ENCODE data around the gene GPR158. TPM values are rescaled to one million over a fixed set of nuclear protein-coding genes. Genes with fewer than 3 reads are reported as not detected.
"Not testable (repeated sequence)": the region's sequence is repeated elsewhere in the genome, so short reads cannot be mapped to it uniquely, and the experiment has no call there.

GPR158 gene
- total RNA-seq, 1 donor from 2014 or later: not detected

GRCh38 chr10:25288181-25288580, 113.4 kb downstream of the GPR158 start:
- DNase-seq (no peak), ATAC-seq (no peak)
- intact Hi-C loops (cut with micrococcal nuclease): no loop called here

GRCh38 chr10:25294032-25294926, 119.5 kb downstream of the GPR158 start:
- intact Hi-C loops (cut with micrococcal nuclease): no loop called here
- DNase-seq: no peak
- no peak for ATAC-seq

GRCh38 chr10:25296324-25296723, 121.5 kb downstream of the GPR158 start:
- intact Hi-C loops (cut with micrococcal nuclease): no loop called here
- ATAC-seq (no peak), DNase-seq (no peak)

DNA sequence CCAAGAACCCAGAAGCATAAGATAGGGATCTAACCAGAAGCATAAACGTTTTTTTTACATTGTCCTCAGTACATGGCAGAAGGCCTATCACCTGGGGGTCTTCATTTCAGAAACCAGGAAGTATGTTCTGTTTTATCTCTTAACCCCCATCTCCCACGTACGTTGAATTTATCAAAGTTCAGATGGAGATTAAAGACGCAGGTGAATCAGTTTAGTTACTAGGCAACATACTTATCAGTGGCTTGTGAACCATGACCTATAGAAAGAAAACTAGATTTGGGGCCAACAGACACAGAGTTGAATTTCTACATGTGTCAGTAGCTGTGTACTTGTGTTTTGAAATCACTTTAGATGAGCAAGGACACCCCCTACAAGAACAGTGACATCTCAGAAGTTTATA, 122.7 kb downstream of the GPR158 start:
- ATAC-seq: no peak
- no peak for DNase-seq
- intact Hi-C loops (cut with micrococcal nuclease): no loop called here

DNA sequence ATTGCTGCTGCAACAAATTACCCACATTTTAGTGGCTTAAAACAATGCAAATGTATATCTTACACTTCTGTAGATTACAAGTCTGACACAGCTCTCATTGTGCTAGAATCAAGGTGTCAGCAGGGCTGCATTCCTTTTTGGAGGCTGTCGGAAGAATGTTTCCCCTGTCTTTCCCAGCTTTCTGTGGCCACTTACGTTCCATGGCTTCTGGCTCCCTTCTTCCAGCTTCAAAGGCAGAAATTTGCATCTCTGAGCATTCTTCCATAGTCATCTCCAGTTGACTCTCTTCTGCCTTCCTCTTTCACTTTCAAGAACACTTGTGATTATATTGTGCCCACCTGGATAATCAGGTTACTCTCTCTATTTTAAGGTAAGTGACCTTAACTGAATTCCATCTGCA, 125.3 kb downstream of the GPR158 start:
- DNase-seq (no peak), ATAC-seq (no peak)
- intact Hi-C loops (cut with micrococcal nuclease): no loop called here

- no peak for DNase-seq
- peak; percentile 87 for ATAC-seq
- intact Hi-C loops (cut with micrococcal nuclease): no loop called here
Measured at GRCh38 chr10:25304606-25305005, 129.8 kb downstream of the GPR158 start.

GRCh38 chr10:25306386-25306785, 131.6 kb downstream of the GPR158 start:
- ATAC-seq (no peak), DNase-seq (no peak)
- intact Hi-C loops (cut with micrococcal nuclease): no loop called here

GRCh38 chr10:25308278-25308677, 133.5 kb downstream of the GPR158 start:
- intact Hi-C loops (cut with micrococcal nuclease): no loop called here
- ATAC-seq (no peak), DNase-seq (no peak)

DNA sequence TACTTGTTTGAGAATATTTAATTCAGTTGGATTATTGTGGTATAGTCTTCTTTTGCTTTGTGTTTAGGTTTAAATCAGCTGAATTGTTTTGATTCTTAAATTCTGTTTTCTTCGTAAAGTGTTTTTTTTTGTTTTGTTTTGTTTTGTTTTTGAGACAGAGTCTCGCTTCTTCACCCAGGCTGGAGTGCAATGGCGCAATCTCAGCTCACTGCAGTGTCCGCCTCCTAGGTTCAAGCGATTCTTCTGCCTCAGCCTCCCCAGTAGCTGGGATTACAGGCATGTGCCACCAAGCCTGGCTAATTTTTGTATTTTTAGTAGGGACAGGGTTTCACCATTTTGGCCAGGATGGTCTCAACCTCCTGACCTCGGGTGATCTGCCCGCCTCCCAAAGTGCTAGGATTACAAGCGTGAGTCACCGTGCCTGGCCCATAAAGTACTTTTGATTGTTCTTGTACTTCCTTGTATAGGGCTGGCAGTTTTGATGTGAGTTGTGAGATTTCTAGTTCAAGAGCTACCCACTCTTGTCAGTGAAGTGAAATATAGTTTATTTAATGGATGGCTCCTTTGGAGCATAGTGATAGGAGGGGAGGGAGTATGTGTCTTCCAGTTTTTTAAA, 142.9 kb downstream of the GPR158 start:
- DNase-seq; intact Hi-C loops (cut with micrococcal nuclease); ATAC-seq: not testable (repeated sequence)

GRCh38 chr10:25327273-25327672, 152.5 kb downstream of the GPR158 start:
- intact Hi-C loops (cut with micrococcal nuclease): no loop called here
- ATAC-seq: no peak
- DNase-seq: no peak

DNA sequence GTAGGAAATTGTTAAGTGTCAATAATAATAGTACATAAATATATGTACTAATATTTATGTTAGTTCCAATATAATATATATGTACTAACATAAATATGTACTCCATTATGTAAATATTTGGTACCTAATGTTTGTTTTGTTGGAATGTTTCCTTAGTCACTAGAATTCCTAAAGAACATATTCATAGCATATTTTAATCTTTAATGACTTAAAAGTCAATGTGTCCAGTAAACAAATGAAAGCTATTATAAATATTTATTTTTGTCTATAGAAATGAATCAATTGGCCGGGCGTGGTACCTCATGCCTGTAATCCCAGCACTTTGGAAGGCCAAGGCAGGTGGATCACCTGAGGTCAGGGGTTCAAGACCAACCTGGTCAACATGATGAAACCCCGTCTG, 153.6 kb downstream of the GPR158 start:
- no peak for DNase-seq
- ATAC-seq: no peak
- intact Hi-C loops (cut with micrococcal nuclease): no loop called here

DNA sequence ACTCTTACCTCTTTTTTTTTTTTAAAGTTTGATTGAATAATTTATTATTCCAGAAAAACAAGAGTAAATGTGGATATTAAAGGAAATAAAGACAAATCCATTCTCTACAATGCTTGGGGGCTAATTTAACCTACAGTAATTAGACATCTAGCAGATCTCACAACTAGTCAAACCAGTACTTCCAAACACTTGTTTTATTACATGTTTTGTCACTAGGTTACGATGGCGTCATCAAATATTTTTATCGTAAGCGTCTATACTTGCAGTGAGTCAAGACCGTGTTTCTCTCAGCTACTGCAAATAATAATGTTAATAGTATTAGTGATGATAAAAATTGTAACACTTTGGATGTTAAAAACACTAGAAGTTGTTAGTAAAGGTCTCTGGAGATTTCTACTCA, 154.8 kb downstream of the GPR158 start:
- ATAC-seq; DNase-seq; intact Hi-C loops (cut with micrococcal nuclease): not testable (repeated sequence)

GRCh38 chr10:25334445-25334844, 159.6 kb downstream of the GPR158 start:
- intact Hi-C loops (cut with micrococcal nuclease): no loop called here
- ATAC-seq (no peak), DNase-seq (no peak)

DNA sequence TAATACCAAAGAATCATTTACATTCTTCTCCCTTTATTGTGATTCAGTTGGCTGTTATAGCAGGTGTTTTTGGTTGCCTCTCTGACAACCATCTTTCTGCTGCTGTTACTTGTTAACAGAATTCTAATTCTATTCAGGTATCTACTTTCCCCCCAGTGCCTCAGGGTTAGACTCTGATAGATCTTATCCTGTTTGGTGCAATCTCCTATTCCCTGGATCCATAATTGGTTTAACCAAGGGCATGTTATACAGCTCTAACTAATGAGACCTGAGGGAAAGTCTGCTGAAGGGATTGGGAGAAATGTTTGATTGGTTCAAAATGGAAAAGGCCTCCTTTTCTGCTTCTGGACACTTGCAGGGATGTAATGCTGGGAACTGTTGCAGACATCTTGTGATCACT, 161.5 kb downstream of the GPR158 start:
- intact Hi-C loops (cut with micrococcal nuclease): no loop called here
- ATAC-seq: no peak
- no peak for DNase-seq

DNA sequence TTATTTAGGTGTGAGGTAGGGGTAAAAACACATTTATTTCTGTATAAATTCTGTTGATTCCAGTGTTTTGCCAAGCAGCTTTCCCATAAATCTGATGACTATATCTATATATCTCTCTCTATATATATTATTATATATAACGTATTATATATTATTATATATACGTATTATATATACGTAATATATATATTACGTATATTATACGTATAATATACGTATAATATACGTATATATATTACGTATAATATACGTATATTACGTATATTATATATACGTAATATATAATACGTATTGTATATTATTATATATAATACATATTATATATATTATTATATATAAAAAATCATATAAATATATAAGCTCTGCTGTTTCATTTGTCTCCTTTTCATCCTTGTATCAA, 163.5 kb downstream of the GPR158 start:
- ATAC-seq: no peak
- intact Hi-C loops (cut with micrococcal nuclease): no loop called here
- DNase-seq: no peak

- DNase-seq (no peak), ATAC-seq (no peak)
- intact Hi-C loops (cut with micrococcal nuclease): no loop called here
Measured at GRCh38 chr10:25339966-25340365, 165.2 kb downstream of the GPR158 start.

DNA sequence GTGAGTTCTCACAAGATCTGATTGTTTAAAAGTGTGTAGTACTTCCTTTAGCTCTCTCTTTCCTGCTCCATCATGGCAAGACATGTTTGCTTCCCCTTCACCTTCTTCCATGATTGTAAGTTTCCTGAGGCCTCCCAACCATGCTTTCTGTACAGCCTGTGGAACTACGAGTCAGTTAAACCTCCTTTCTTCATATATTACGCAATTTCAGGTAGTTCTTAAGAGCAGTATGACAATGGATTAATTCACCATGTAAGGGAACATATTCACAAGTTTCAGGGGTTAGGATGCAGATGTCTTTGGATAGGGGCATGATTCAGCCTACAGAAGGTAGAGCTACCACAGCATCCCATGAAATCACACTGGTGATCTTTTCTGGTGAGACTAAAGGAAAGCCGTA, 174.7 kb downstream of the GPR158 start:
- DNase-seq: no peak
- ATAC-seq: no peak

DNA sequence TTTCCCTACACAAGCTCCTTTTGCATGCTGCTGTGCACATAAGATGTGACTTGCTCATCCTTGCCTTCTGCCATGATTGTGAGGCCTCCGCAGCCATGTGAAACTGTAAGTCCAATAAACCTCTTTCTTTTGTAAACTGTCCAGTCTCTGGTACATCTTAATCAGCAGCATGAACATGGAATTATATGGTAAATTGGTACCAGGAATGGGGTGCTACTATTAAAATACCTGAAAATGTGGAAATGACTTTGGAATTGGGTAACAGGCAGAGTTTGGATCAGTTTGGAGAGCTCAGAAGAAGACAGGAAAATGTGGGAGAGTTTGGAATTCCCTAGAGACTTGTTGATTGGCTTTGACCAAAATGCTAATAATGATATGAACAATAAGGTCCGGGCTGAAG, 181.8 kb downstream of the GPR158 start:
- DNase-seq (no peak), ATAC-seq (no peak)
- intact Hi-C loops (cut with micrococcal nuclease): no loop called here

More for the DNA sequence above, 174.7 kb downstream of the GPR158 start:
- intact Hi-C loops (cut with micrococcal nuclease): no loop called here

DNA sequence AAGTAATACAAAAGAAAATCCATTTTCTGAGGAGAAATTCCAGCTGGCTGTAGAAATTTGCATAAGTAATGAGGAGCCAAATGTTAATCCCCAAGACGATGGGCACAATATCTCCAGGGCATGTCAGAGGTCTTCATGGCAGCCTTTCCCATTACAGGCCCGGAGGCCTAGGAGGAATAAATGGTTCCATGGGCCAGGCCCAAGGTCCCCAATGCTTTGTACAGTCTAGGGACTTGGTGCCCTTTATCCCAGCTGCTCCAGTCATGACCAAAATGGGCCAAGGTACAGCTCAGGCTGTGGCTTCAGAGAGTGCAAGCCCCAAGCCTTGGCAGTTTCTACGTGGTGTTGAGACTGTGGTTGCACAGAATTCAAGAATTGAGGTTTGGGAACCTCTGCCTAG, 182.5 kb downstream of the GPR158 start:
- ATAC-seq (no peak), DNase-seq (no peak)
- intact Hi-C loops (cut with micrococcal nuclease): no loop called here

DNA sequence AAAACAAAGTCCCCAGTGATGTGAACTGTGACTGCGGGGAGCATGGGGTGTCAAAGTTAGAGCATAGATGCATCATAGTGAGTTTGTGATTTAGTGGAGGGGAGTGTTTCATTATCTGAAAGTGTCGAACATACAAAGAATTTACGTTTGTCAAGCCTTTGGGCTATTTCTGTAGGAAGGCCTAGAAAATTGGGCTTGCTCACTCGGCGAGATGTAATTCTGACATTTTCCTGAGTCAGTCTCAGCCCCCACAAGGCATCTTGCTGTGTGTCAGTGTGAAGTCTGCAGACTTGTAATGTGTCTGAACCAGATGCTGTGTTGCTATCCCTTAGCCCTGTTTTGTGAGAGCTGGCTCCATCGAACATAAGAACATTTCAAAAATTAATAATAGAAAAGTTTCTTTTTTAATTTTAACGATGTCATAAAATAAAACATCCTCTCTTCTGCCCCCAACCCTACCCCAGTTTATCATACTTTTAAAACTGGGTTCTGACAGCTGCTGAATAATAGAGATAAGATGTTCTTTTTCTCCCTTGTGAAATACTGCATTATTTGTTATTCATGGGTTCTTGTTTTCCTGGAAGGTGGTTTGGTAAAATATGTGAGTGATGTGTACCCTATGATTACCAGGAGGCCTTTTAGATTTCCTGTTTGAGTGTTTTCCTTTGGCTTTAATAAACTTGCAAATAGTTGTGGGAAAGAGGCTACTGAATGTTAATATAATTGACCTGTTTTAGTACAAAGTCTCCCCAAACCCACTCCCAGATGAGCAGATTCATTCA, 207.4 kb downstream of the GPR158 start:
- DNase-seq (no peak), ATAC-seq (no peak)
- intact Hi-C loops (cut with micrococcal nuclease): no loop called here

Data from left ventricle myocardium superior (tissue), 1 donor.